C4-2B (cell line): ENCODE data around the gene PCSK6.

ENCODE experiments used
- H3K27ac ChIP-seq: fragments of 450-650 bp; 2 replicates; pipeline ENCODE4 v1.5.1; 2017
- ZFX ChIP-seq: fragments of 450-650 bp; IDR thresholded peaks from 2 replicates; pipeline ENCODE4 v1.6.1; 2017
- TF ChIP-seq, protein P1 (sequence below): fragments of 450-650 bp; conservative IDR thresholded peaks from 2 replicates; pipeline ENCODE4 v1.5.1; 2017; ENCODE audit warnings: mild to moderate bottlenecking

PCSK6 gene

DNA sequence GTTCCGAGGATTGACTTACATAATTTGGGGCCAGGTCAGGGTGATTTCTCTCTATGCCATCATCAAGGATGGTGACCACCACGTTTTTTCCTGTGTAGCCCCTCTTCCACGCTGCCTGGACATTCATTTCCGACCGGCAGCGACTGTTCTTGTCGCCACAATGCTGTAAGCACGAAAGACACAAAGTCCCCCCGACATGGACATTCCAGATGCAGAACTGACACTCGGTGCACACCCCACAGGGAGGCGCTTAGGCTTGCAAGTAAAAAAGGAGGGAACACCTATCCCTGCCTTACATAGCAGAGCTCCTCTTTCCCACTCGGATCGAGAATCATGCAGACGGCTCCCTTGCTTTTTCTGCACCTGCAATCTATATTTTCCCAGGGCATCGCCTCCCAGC is 58.2 kb downstream of the PCSK6 start:
- H3K27ac ChIP-seq = no peak overlapping the region
- TF ChIP-seq, protein P1, sequence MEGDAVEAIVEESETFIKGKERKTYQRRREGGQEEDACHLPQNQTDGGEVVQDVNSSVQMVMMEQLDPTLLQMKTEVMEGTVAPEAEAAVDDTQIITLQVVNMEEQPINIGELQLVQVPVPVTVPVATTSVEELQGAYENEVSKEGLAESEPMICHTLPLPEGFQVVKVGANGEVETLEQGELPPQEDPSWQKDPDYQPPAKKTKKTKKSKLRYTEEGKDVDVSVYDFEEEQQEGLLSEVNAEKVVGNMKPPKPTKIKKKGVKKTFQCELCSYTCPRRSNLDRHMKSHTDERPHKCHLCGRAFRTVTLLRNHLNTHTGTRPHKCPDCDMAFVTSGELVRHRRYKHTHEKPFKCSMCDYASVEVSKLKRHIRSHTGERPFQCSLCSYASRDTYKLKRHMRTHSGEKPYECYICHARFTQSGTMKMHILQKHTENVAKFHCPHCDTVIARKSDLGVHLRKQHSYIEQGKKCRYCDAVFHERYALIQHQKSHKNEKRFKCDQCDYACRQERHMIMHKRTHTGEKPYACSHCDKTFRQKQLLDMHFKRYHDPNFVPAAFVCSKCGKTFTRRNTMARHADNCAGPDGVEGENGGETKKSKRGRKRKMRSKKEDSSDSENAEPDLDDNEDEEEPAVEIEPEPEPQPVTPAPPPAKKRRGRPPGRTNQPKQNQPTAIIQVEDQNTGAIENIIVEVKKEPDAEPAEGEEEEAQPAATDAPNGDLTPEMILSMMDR = no peak
- no peak for TF ChIP-seq ZFX

DNA sequence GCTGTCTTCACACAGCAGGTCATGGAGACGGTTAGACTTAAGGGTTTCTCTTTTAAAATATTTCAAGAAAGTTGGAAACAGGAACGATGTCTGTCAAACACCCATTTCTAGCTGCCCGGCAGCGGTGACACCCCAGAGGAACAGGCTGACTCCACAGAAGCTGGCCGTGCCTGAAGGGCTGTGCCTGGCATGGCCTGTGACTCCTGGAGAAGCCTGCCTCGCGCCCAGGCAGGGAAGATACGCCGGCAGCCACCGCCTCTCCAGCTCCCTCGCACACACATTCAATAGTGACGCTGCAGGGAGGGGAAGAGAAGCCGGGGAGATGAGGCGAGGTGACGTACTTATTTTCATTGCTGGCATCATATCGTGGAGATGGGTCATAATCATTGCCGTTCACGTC is 59.9 kb downstream of the PCSK6 start:
- TF ChIP-seq, protein P1 = no peak
- no peak for TF ChIP-seq ZFX
- no peak overlapping the region for H3K27ac ChIP-seq

DNA sequence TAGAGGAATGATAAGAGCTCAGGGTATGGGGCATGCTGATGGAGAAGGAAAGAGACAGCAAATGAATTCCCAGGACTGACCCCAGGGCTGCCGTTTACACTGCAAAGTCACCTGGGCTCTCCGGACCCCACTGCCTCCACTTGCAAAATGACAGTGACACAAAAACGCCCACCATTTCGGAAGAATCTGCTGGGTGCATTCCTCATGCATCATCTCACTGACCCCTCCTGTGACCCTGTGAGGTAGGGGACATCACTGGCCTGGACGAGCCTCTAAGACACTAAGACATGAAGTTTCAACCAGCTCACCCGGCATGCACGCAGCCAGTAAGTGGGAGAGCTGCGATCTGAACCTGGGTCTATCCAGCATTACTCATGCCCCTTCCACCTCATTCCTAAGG is 60.3 kb downstream of the PCSK6 start:
- TF ChIP-seq ZFX = no peak
- TF ChIP-seq, protein P1 = no peak
- no peak overlapping the region for H3K27ac ChIP-seq

GRCh38 chr15:101428758-101429157 is 60.7 kb downstream of the PCSK6 start:
- TF ChIP-seq ZFX = no peak
- TF ChIP-seq, protein P1 = no peak

GRCh38 chr15:101427606-101428487 is 61.7 kb downstream of the PCSK6 start:
- TF ChIP-seq, protein P1 = no peak
- no peak for TF ChIP-seq ZFX
- H3K27ac ChIP-seq = no peak overlapping the region

More at GRCh38 chr15:101428758-101429157, 60.7 kb downstream of the PCSK6 start:
- H3K27ac ChIP-seq = no peak overlapping the region

DNA sequence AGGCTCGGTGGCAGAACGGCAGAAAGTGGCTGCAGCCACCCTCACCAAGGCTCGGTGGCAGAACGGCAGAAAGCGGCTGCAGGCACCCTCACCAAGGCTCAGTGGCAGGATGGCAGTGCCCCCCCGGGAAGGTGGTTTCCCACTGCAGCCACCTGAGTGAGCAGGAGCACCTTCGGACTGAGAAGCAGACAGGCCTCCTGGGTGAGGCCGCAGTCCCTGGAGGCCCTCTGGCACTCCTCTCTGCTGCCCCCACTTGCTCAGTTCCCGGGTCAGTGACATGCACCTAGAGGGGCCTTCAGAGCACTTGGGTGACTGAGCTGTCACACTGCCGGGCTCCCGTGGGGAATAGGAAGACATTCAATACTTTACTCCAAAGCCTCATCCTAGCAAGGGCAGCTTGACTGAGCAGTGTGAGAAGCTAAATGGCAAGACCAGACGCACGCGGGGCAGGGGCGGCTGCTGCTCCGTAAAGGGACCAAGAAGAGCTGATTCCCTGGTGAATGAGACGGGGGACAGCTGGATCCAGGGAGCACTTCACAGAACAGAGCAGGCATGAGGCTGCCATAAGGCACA is 62.7 kb downstream of the PCSK6 start:
- TF ChIP-seq, protein P1 = no peak
- no peak for TF ChIP-seq ZFX
- H3K27ac ChIP-seq = no peak overlapping the region

DNA sequence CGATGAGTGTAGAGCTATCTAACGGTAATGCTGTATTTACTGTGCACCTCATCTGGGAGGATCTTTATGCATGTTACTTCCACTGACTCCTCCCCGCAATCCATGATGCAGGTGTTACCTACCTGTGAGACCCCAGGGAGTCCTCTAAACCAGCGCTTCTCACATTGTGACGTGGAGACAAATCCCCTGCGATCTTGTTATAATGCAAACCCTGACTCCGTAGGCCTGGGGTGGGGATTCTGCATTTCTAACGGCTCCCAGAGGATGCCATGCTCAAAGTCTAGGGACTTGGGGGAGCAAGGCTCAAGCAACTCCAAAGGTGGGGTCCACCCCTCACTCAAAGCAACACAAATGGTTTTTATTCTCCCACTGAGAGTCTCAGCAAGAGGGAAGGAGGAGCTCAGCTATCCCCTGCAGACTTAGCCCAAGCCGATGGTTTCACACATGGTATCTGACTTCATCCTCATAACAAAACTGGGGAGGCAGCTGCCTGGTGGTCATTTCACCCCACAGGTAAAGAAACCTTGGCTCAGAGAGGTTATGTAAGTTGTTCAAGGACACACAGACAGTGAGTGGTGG is 63.6 kb downstream of the PCSK6 start:
- H3K27ac ChIP-seq = no peak overlapping the region
- no peak for TF ChIP-seq ZFX
- TF ChIP-seq, protein P1 = no peak
